Upper lobe of left lung (tissue), 6 donors: Measurements from ENCODE around the gene UTS2B. TPM values are rescaled to one million over a fixed set of nuclear protein-coding genes. Genes with fewer than 3 reads are reported as not detected.

Experiments
- ATAC-seq, 2 donors: fragments of 200-7000 bp; cut with Tn5 transposase; one replicate each; pipeline ENCODE4 v1.9.1; 2022; ENCODE audit warnings: mild to moderate bottlenecking in 2 of 2, moderate library complexity in 2 of 2; ENCODE audit not compliant: low FRiP score in 2 of 2
- DNase-seq, 2 donors: peaks; one replicate each; pipeline ENCODE4 v3.0.0-alpha.2; 2019 to 2020
- H3K27ac ChIP-seq, 4 donors: fragments of 200-600 bp; sonication (generic); one replicate each; pipeline ENCODE4 v1.5.1; 2016 to 2019
- H3K27me3 ChIP-seq, 4 donors: fragments of 200-600 bp; sonication (generic); one replicate each; pipeline ENCODE4 v1.5.1; 2017 to 2019
- H3K36me3 ChIP-seq, 4 donors: fragments of 200-600 bp; sonication (generic); one replicate each; pipeline ENCODE4 v1.5.1; 2016 to 2019
- H3K4me1 ChIP-seq, 4 donors: fragments of 200-600 bp; sonication (generic); one replicate each; pipeline ENCODE4 v1.5.1; 2018 to 2019
- H3K4me3 ChIP-seq, 4 donors: fragments of 200-600 bp; sonication (generic); one replicate each; pipeline ENCODE4 v1.5.1; 2017 to 2019; ENCODE audit warnings: mild to moderate bottlenecking in 2 of 4, moderate library complexity in 1 of 4
- H3K9me3 ChIP-seq, 4 donors: fragments of 200-600 bp; sonication (generic); one replicate each; pipeline ENCODE4 v1.5.1; 2018 to 2019
- EP300 ChIP-seq, 4 donors: sonication (generic); formaldehyde crosslinking; IDR thresholded peaks; one replicate each; pipeline ENCODE4 v1.5.1; 2017; ENCODE audit warnings: antibody characterized with exemption in 4 of 4, control low read depth in 2 of 4
- POLR2A ChIP-seq, 4 donors: fragments of 450-650 bp; IDR thresholded peaks; one replicate each; pipeline ENCODE4 v1.5.1; 2016 to 2017; ENCODE audit warnings: antibody characterized with exemption in 4 of 4, mild to moderate bottlenecking in 2 of 4
- POLR2AphosphoS5 ChIP-seq, 2 donors: sonication (generic); formaldehyde crosslinking; IDR thresholded peaks; one replicate each; pipeline ENCODE4 v1.5.1; 2017; ENCODE audit warnings: antibody characterized with exemption in 2 of 2
- WGBS, 2 donors: methylation state at CpG; one replicate each; pipeline ENCODE4 v1.1.5; 2017 to 2018; 5-methylcytosine and 5-hydroxymethylcytosine counted together
- total RNA-seq, 6 donors: library from RNA; depleted of rRNA in 4 of 6; stranded (reverse); fragments of >200 nt in 4 of 6; gene quantifications; one replicate each; pipeline versions ENCODE4 v1.1.0 to v1.2.1, GENCODE V29; 2016 to 2021
- TF ChIP-seq, protein P1 (sequence below), 6 experiments: fragments of 450-650 bp in 4 of 6; fragments of 200-600 bp in 2 of 6; sonication (generic) in 2 of 6; IDR thresholded peaks; one replicate each; pipeline ENCODE4 v1.5.1; 2016 to 2019; ENCODE audit warnings: antibody characterized with exemption in 6 of 6
- donor health status: DM: no; HTN: no; CAD: no; lungs with moderate emphysema.
- donor health status: DM: no; HTN: yes; CAD: no; lungs with severe emphysema.

The UTS2B gene
- total RNA-seq, 6 donors from 2014 or later, result 0.37 to 0.98 (median 0.74) TPM; not detected in 3

GRCh38 chr3:191361456-191361855 lies 31.1 kb upstream of the UTS2B start:
- no peak for DNase-seq
- Histone ChIP-seq H3K4me1 (peaks cover 0 to 43% (median 7%) of the 10 kb centered on the region in 4 donors), H3K36me3 (peaks cover 0 to 60% (median 4%) of the 10 kb centered on the region in 4 donors), H3K27me3 (no peaks in the 10 kb centered on the region), H3K9me3 (no peaks in the 10 kb centered on the region), H3K27ac (peak overlapping the region in 2 of 4 donors; percentile 12 to 19), H3K4me3 (no peak overlapping the region)
- TF ChIP-seq, protein P1, sequence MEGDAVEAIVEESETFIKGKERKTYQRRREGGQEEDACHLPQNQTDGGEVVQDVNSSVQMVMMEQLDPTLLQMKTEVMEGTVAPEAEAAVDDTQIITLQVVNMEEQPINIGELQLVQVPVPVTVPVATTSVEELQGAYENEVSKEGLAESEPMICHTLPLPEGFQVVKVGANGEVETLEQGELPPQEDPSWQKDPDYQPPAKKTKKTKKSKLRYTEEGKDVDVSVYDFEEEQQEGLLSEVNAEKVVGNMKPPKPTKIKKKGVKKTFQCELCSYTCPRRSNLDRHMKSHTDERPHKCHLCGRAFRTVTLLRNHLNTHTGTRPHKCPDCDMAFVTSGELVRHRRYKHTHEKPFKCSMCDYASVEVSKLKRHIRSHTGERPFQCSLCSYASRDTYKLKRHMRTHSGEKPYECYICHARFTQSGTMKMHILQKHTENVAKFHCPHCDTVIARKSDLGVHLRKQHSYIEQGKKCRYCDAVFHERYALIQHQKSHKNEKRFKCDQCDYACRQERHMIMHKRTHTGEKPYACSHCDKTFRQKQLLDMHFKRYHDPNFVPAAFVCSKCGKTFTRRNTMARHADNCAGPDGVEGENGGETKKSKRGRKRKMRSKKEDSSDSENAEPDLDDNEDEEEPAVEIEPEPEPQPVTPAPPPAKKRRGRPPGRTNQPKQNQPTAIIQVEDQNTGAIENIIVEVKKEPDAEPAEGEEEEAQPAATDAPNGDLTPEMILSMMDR (IDR thresholded peaks at IDR 0.05), result no peak
- TF ChIP-seq EP300 (IDR thresholded peaks at IDR 0.05) (no peak), POLR2A (IDR thresholded peaks at IDR 0.05) (no peak), POLR2AphosphoS5 (IDR thresholded peaks at IDR 0.05) (no peak)
- 90 to 93% methylated on average over 1 of the region's 1 CpG for WGBS, 2 donors
- peak in 1 of 2 donors; percentile 59 for ATAC-seq

DNA sequence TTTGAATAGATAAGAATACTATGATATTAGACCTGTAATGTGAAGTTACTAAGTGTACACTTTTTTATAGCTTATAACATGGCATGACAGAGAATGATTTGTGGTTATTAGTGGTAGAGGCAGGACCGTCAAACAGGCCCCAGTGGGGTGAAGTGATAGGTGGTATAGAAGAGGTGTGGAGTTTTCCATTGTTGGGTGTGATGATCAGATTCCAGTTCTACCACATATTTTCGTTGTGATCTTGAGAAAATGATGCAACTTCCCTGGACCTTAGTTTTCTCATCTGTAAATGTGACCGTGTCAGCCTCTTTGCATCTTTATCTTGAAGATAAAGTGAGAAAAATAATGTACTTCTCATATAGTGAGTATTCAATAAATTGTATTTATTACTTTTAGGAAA lies 30.3 kb upstream of the UTS2B start:
- 76 to 82% methylated on average over 3 of the region's 3 CpGs for WGBS, 2 donors
- Histone ChIP-seq H3K9me3 (no peaks in the 10 kb centered on the region), H3K4me3 (no peak overlapping the region), H3K4me1 (peaks cover 5 to 51% (median 14%) of the 10 kb centered on the region in 4 donors), H3K27me3 (no peaks in the 10 kb centered on the region), H3K36me3 (peaks cover 0 to 60% (median 4%) of the 10 kb centered on the region in 4 donors), H3K27ac (no peak overlapping the region)
- DNase-seq (no peak), ATAC-seq (no peak)
- TF ChIP-seq EP300 (IDR thresholded peaks at IDR 0.05) (no peak), POLR2A (IDR thresholded peaks at IDR 0.05) (no peak), POLR2AphosphoS5 (IDR thresholded peaks at IDR 0.05) (no peak)
- TF ChIP-seq, protein P1 (IDR thresholded peaks at IDR 0.05), result no peak

DNA sequence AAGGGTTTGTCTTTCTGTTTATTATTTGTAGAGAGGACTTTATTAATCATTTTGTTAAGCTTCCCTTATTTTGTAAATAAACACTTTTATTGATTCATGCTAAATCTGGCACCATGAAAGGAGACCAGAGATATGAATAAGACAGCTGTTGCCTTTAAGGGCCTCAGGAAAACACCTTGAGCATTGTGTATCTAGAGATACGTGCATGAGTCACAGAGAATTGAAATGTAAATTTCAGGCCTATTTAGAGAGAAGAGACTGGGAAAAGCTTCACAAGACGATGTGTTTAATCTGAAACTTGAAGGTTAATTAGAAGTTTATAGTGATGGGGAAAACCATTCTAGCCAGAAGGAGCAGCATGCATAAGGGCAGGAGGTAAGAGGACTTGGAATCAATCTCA lies 28.6 kb upstream of the UTS2B start:
- peaks cover 0 to 57% (median 4%) of the 10 kb centered on the region in 4 donors for H3K36me3 ChIP-seq
- ATAC-seq, result no peak
- 54 to 67% methylated on average over 2 of the region's 2 CpGs for WGBS, 2 donors

DNA sequence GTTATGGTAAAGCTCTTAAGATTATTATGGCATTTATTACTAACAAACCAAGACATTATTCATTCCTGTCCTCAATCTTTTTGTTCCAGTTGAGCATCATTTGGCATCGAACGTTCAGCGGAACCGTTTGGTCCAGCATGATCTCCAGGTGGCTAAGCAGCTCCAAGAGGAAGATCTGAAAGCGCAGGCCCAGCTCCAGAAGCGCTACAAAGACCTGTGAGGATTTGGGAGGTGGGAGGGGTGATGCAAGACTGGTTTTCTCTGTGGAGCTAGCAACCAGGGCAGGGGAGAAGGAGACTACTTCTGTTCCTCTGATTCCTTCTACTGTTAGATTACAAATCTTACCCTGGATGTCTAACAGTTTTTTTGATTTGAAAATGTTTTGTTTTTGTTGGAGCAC lies 27.6 kb upstream of the UTS2B start:
- 93 to 98% methylated on average over 6 of the region's 6 CpGs for WGBS, 2 donors
- TF ChIP-seq POLR2A (IDR thresholded peaks at IDR 0.05), result no peak
- TF ChIP-seq POLR2AphosphoS5 (IDR thresholded peaks at IDR 0.05), result no peak
- no peak for TF ChIP-seq EP300 (IDR thresholded peaks at IDR 0.05)
- TF ChIP-seq, protein P1 (IDR thresholded peaks at IDR 0.05), result no peak
- H3K27ac ChIP-seq, result no peak overlapping the region
- peaks cover 12 to 62% (median 23%) of the 10 kb centered on the region in 4 donors for H3K4me1 ChIP-seq
- H3K27me3 ChIP-seq, result no peaks in the 10 kb centered on the region
- no peak for DNase-seq
- no peak for ATAC-seq
- peaks cover 0 to 49% (median 4%) of the 10 kb centered on the region in 4 donors for H3K36me3 ChIP-seq
- no peak overlapping the region for H3K4me3 ChIP-seq
- no peaks in the 10 kb centered on the region for H3K9me3 ChIP-seq

More for the DNA sequence above, 28.6 kb upstream of the UTS2B start:
- Histone ChIP-seq H3K4me1 (peaks cover 5 to 54% (median 16%) of the 10 kb centered on the region in 4 donors), H3K9me3 (no peaks in the 10 kb centered on the region), H3K4me3 (no peak overlapping the region), H3K27me3 (no peaks in the 10 kb centered on the region), H3K27ac (peak overlapping the region in 1 of 4 donors; percentile 43)
- TF ChIP-seq POLR2AphosphoS5 (IDR thresholded peaks at IDR 0.05), result no peak
- TF ChIP-seq POLR2A (IDR thresholded peaks at IDR 0.05), result no peak
- TF ChIP-seq EP300 (IDR thresholded peaks at IDR 0.05), result no peak
- TF ChIP-seq, protein P1 (IDR thresholded peaks at IDR 0.05), result no peak
- no peak for DNase-seq
